Trophoblast cell (in vitro differentiated cells and primary cell): ENCODE data around the gene PROSER3.
"Not testable (repeated sequence)": the region's sequence is repeated elsewhere in the genome, so short reads cannot be mapped to it uniquely, and the experiment has no call there.

Source experiments
- DNase-seq, 2 donors: peaks; one replicate each; pipeline ENCODE4 v3.0.0-alpha.2; 2016
- H2AFZ ChIP-seq: 2 replicates; pipeline ENCODE4 v1.6.1; 2013; ENCODE audit warnings: low read length, moderate library complexity, mild to moderate bottlenecking; ENCODE audit not compliant: insufficient read depth, poor library complexity
- H2AK5ac ChIP-seq: 2 replicates; pipeline ENCODE4 v1.6.1; 2013; ENCODE audit warnings: mild to moderate bottlenecking, low read length
- H2BK120ac ChIP-seq: 2 replicates; pipeline ENCODE4 v1.6.1; 2013; ENCODE audit warnings: low read length, mild to moderate bottlenecking, moderate library complexity; ENCODE audit not compliant: insufficient read depth, poor library complexity
- H2BK12ac ChIP-seq: 2 replicates; pipeline ENCODE4 v1.6.1; 2013; ENCODE audit warnings: mild to moderate bottlenecking, low read length, moderate library complexity
- H2BK5ac ChIP-seq: 2 replicates; pipeline ENCODE4 v1.6.1; 2013; ENCODE audit warnings: low read length, low read depth, moderate library complexity, mild to moderate bottlenecking; ENCODE audit not compliant: poor library complexity
- H3K14ac ChIP-seq: 2 replicates; pipeline ENCODE4 v1.6.1; 2013; ENCODE audit warnings: mild to moderate bottlenecking, low read length
- H3K18ac ChIP-seq: 2 replicates; pipeline ENCODE4 v1.6.1; 2013; ENCODE audit warnings: mild to moderate bottlenecking, low read length
- H3K23ac ChIP-seq: 2 replicates; pipeline ENCODE4 v1.6.1; 2013; ENCODE audit warnings: low read length
- H3K27ac ChIP-seq: 2 replicates; pipeline ENCODE4 v1.5.1; 2013; ENCODE audit warnings: low read depth, mild to moderate bottlenecking, inconsistent platforms, low read length, moderate library complexity
- H3K27me3 ChIP-seq: 2 replicates; pipeline ENCODE4 v1.6.1; 2013; ENCODE audit warnings: inconsistent platforms, mild to moderate bottlenecking, low read length, moderate library complexity; ENCODE audit not compliant: insufficient read depth
- H3K36me3 ChIP-seq, 2 experiments: 1 replicate in 1 of 2; 2 replicates in 1 of 2; pipeline ENCODE4 v1.6.1; 2013; ENCODE audit warnings: low read length in 2 of 2, mild to moderate bottlenecking in 2 of 2, moderate library complexity in 1 of 2; ENCODE audit not compliant: insufficient read depth in 2 of 2, control insufficient read depth in 1 of 2
- H3K4ac ChIP-seq: 2 replicates; pipeline ENCODE4 v1.6.1; 2013; ENCODE audit warnings: low read depth, mild to moderate bottlenecking, low read length, moderate library complexity
- H3K4me1 ChIP-seq, 2 experiments: 1 replicate in 1 of 2; 2 replicates in 1 of 2; pipeline ENCODE4 v1.6.1; 2013; ENCODE audit warnings: low read length in 2 of 2, mild to moderate bottlenecking in 2 of 2, moderate library complexity in 1 of 2; ENCODE audit not compliant: insufficient read depth in 2 of 2, control insufficient read depth in 1 of 2
- H3K4me2 ChIP-seq: 2 replicates; pipeline ENCODE4 v1.6.1; 2013; ENCODE audit warnings: inconsistent platforms, mild to moderate bottlenecking, low read length, moderate library complexity
- H3K4me3 ChIP-seq: 2 replicates; pipeline ENCODE4 v1.5.1; 2013; ENCODE audit warnings: mild to moderate bottlenecking, low read depth, low read length, inconsistent platforms
- H3K79me1 ChIP-seq: one replicate; pipeline ENCODE4 v1.6.1; 2013; ENCODE audit warnings: low read length
- H3K79me2 ChIP-seq: 2 replicates; pipeline ENCODE4 v1.6.1; 2013; ENCODE audit warnings: low read length, mild to moderate bottlenecking; ENCODE audit not compliant: control insufficient read depth, insufficient read depth, poor library complexity
- H3K9ac ChIP-seq: 2 replicates; pipeline ENCODE4 v1.6.1; 2013; ENCODE audit warnings: mild to moderate bottlenecking, low read length
- H3K9me3 ChIP-seq: 2 replicates; pipeline ENCODE4 v1.6.1; 2013; ENCODE audit warnings: low read depth, mild to moderate bottlenecking, control low read depth, inconsistent platforms, low read length; ENCODE audit not compliant: insufficient read depth
- H4K12ac ChIP-seq: 2 replicates; pipeline ENCODE4 v1.6.1; 2013; ENCODE audit warnings: low read depth, mild to moderate bottlenecking, low read length, moderate library complexity
- H4K8ac ChIP-seq: 2 replicates; pipeline ENCODE4 v1.6.1; 2013; ENCODE audit warnings: low read depth, mild to moderate bottlenecking, low read length, moderate library complexity
- H4K91ac ChIP-seq: one replicate; pipeline ENCODE4 v1.6.1; 2013; ENCODE audit warnings: low read depth, mild to moderate bottlenecking, low read length, moderate library complexity
- WGBS: extraction: QIAGEN DNeasy Blood & Tissue Kit; methylation state at CpG from one replicate; pipeline ENCODE4 v1.1.7; 2013; ENCODE audit warnings: missing lambda C conversion rate; ENCODE audit not compliant: insufficient read length, insufficient coverage; ENCODE audit errors: extremely low coverage; 5-methylcytosine and 5-hydroxymethylcytosine counted together

The PROSER3 gene

GRCh38 chr19:35766571-35767104 is 8.7 kb downstream of the PROSER3 start:
- no CpG with 5 or more reads among the region's 11 CpGs for WGBS
- Histone ChIP-seq H2BK5ac (no peak overlapping the region), H4K12ac (no peak overlapping the region), H3K18ac (no peak overlapping the region), H2BK12ac (no peak overlapping the region), H3K79me2 (no peaks in the 10 kb centered on the region), H3K9ac (no peak overlapping the region), H3K27ac (no peak overlapping the region), H3K14ac (no peak overlapping the region), H2BK120ac (no peak overlapping the region), H3K23ac (no peak overlapping the region), H4K8ac (no peak overlapping the region), H3K36me3 (peaks cover 42 to 53% of the 10 kb centered on the region in 2 experiments), H4K91ac (no peak overlapping the region), H2AFZ (no peak overlapping the region), H3K9me3 (peaks cover 2% of the 10 kb centered on the region), H3K4ac (no peak overlapping the region), H3K79me1 (no peaks in the 10 kb centered on the region), H3K4me3 (no peak overlapping the region), H3K27me3 (no peaks in the 10 kb centered on the region), H3K4me1 (peaks cover 0 to 2% of the 10 kb centered on the region in 2 experiments), H3K4me2 (no peak overlapping the region), H2AK5ac (no peak overlapping the region)
- no peak for DNase-seq

DNA sequence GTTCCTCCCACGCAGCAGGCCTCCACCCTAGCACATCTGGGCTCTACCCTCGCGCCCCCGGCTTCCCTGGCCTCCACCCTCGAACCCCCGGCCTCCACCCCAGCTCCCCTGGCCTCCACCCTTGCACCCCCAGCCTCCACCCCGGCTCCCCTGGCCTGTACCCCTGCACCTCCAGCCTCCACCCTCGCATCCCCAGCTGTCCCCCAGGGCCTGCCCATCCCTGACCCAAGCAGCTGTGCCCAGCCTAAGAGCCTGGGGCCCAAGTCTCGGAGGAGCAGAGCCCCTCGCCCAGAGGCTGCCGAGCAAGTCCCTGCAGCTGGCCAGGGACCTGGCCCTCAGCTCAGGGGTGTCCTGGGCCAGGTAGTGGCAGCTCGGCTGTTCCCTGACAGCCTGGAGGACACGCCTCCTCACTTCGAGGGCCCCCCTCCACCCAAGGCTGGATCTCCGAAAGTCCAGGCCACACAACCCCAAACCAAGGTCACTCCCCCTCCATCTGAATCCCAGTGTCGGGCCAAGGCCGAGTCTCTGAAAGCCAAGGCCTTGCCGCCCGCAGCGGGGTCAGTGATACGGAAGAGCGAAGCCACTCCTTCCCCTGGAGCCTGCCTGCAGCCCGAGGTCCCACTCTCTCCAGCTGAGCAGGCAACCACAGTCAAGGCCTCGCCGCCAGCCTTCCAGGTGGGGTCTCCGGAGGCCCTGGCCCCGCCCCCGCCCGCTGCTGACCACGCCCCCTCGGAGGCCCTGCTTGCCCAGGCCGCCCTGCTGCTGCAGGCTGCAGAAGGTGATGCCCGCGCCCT is 9.5 kb downstream of the PROSER3 start:
- Histone ChIP-seq H2AK5ac (no peak overlapping the region), H3K36me3 (peaks cover 38 to 46% of the 10 kb centered on the region in 2 experiments), H3K23ac (no peak overlapping the region), H3K14ac (no peak overlapping the region), H3K9ac (no peak overlapping the region), H3K4ac (no peak overlapping the region), H2AFZ (no peak overlapping the region), H3K79me1 (no peaks in the 10 kb centered on the region), H3K79me2 (no peaks in the 10 kb centered on the region), H2BK12ac (no peak overlapping the region), H4K8ac (no peak overlapping the region), H3K9me3 (peaks cover 2% of the 10 kb centered on the region), H3K27me3 (no peaks in the 10 kb centered on the region), H3K4me3 (no peak overlapping the region), H3K4me1 (peaks cover 0 to 2% of the 10 kb centered on the region in 2 experiments), H2BK120ac (no peak overlapping the region), H4K12ac (no peak overlapping the region), H3K27ac (no peak overlapping the region), H4K91ac (no peak overlapping the region), H3K18ac (no peak overlapping the region), H3K4me2 (no peak overlapping the region), H2BK5ac (no peak overlapping the region)
- no CpG with 5 or more reads among the region's 34 CpGs for WGBS
- no peak for DNase-seq

GRCh38 chr19:35768082-35768421 is 10.1 kb downstream of the PROSER3 start:
- H3K79me2 ChIP-seq: no peaks in the 10 kb centered on the region
- no peak for DNase-seq
- no peak overlapping the region for H3K18ac ChIP-seq
- no peak overlapping the region for H3K27ac ChIP-seq
- H3K14ac ChIP-seq: no peak overlapping the region
- H3K23ac ChIP-seq: no peak overlapping the region
- H3K9ac ChIP-seq: no peak overlapping the region
- H3K4me2 ChIP-seq: no peak overlapping the region
- H3K9me3 ChIP-seq: peaks cover 2% of the 10 kb centered on the region
- H4K91ac ChIP-seq: no peak overlapping the region
- H2AK5ac ChIP-seq: no peak overlapping the region
- H3K4me3 ChIP-seq: no peak overlapping the region
- H3K27me3 ChIP-seq: no peaks in the 10 kb centered on the region
- peaks cover 0 to 2% of the 10 kb centered on the region in 2 experiments for H3K4me1 ChIP-seq
- no peak overlapping the region for H2BK5ac ChIP-seq
- no peak overlapping the region for H2BK12ac ChIP-seq
- H4K12ac ChIP-seq: no peak overlapping the region
- no CpG with 5 or more reads among the region's 15 CpGs for WGBS
- H4K8ac ChIP-seq: no peak overlapping the region
- no peak overlapping the region for H3K4ac ChIP-seq
- H3K36me3 ChIP-seq: peaks cover 38 to 46% of the 10 kb centered on the region in 2 experiments
- H2AFZ ChIP-seq: no peak overlapping the region
- no peaks in the 10 kb centered on the region for H3K79me1 ChIP-seq
- no peak overlapping the region for H2BK120ac ChIP-seq

GRCh38 chr19:35772362-35772761 is 14.4 kb downstream of the PROSER3 start:
- H3K4me3 ChIP-seq, H3K14ac ChIP-seq: not testable (repeated sequence)

More at GRCh38 chr19:35772362-35772761, 14.4 kb downstream of the PROSER3 start:
- not testable (repeated sequence) for H3K9me3 ChIP-seq, H2AK5ac ChIP-seq, H3K79me2 ChIP-seq, H3K4ac ChIP-seq, H4K91ac ChIP-seq, H3K27me3 ChIP-seq, H3K79me1 ChIP-seq, H2BK12ac ChIP-seq, H2AFZ ChIP-seq, H3K27ac ChIP-seq, H4K8ac ChIP-seq, H3K23ac ChIP-seq, H3K18ac ChIP-seq, H3K9ac ChIP-seq, H2BK120ac ChIP-seq, DNase-seq, H3K4me2 ChIP-seq, H2BK5ac ChIP-seq, H4K12ac ChIP-seq
- WGBS: no CpG with 5 or more reads among the region's 5 CpGs
- Histone ChIP-seq H3K36me3 (peaks cover 8 to 15% of the 10 kb centered on the region in 2 experiments), H3K4me1 (peaks cover 2 to 11% of the 10 kb centered on the region in 2 experiments)
